Epidermal melanocyte (primary cell): ENCODE data around the gene SEMA5B.

ENCODE experiments used
- DNase-seq: peaks from one replicate; pipeline ENCODE4 v3.0.0; 2011; ENCODE audit warnings: low spot score; ENCODE audit not compliant: insufficient read length

The SEMA5B gene

DNA sequence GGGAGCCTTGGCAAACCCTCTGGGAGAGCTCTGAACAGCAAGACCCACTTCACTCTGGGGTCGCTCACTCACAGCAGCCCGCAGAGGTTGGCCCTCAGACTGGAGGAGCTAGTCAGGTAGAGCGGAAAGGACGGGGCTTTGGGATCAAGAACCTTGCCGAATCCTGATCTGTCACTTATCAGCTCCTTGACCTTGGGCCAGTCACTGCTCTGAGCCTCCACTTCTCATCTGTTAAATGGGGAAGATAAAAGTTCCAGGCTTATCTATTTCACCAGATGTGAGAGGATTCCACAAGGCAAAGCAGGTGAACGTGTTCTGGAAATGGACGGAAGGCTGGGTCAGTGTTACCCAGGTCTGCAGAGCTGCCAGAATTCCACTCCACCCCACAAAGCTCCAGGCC, 29.4 kb downstream of the SEMA5B start:
- no peak for DNase-seq

DNA sequence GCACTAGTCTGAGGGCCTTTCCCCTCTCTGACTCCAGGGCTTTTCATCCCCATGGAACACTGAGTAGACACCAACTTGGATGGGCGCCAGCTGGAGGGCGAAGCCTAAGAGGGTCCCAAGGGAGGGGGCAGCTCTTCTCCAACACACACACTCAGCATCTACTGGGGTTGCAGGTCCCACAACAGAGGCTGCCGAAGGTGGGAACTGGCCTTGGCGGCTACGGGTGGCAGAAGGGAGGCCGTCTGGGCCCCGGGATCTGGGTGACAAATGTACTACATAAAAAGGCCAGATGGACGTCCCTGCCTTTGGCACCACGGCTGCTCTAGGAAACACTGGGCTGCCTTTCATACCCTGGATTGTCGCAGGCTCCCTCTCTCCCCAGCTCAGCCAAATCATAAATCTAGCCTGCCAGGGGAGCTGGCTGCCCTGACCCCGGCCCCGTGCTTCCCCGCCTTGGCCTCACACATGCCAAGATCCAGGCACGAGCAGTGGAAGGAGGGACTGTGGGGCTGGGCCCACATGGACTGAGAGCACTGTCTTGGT, 31.5 kb downstream of the SEMA5B start:
- DNase-seq = no peak

- DNase-seq = no peak
Observed at GRCh38 chr3:122994954-122995353, 32.6 kb downstream of the SEMA5B start.

GRCh38 chr3:122993124-122993978, 34.2 kb downstream of the SEMA5B start:
- DNase-seq = no peak

GRCh38 chr3:122992676-122993075, 34.9 kb downstream of the SEMA5B start:
- DNase-seq = no peak

DNA sequence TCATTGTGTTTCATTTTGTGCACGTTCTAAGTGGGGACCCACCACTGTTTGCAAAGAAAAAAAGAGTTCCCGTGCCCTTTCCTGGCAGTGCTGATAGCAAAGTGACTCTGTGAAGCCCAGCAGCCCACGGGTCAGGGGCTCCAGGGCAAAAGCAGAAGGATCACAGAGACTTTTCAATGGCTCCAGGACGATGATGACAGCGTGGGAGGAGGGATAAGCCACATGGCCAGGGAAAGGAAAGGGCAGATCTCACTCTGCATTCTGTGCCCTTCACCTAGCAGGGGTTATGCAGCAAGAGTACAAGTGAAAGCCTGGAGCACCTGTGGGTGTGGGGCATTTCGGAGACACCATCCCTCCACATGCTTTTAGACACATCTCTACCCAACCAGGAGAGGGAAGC, 35.4 kb downstream of the SEMA5B start:
- no peak for DNase-seq

GRCh38 chr3:122991236-122991985, 36.2 kb downstream of the SEMA5B start:
- no peak for DNase-seq

GRCh38 chr3:122989856-122990575, 37.5 kb downstream of the SEMA5B start:
- DNase-seq = no peak

- DNase-seq = no peak
Observed at GRCh38 chr3:122988508-122988907, 39.1 kb downstream of the SEMA5B start.

- DNase-seq = no peak
Observed at GRCh38 chr3:122987736-122988319, 39.7 kb downstream of the SEMA5B start.

GRCh38 chr3:122987231-122987630, 40.3 kb downstream of the SEMA5B start:
- no peak for DNase-seq

DNA sequence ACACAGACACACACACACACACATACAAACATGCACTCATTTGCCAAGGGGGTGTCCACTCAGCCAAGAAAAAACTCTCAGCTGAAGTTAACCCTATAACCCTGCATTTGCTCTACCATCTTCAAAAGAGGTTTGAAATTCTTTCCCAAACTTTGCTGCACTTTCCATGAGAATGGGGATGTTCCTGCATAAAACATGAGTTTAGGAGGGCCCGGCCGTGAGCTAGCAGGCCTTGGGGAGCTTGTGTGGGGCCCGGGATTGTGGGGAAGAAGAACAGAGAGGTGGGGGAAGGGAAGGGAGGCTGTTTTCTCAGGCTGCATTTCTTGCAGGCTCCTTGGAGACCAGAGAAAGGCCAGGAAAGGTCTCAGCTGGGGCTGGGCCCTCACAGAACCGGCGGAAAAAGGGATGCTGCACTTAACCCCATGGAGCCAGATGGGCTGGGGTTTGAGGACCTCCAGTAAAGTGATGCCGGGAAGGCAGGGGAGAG, 40.8 kb downstream of the SEMA5B start:
- no peak for DNase-seq

DNA sequence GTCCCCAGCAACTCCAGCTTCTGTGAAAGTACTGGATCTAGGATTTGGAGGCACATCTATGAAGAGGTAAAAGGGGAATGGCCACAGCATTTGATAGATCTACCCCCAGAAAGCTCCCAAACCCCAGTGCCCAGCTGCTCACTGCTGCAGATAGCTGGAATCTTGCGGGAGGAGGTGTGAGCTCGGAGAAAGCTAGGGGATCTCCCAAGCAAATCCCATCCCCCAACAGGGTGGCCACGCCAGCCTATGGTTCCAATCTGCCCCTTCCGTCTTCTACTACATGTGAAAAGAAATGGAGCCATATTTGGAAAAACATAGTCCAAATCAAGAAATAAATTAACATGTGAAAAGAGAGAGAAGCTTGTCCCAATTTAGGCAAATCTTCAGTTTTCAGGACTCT, 42.0 kb downstream of the SEMA5B start:
- DNase-seq = no peak

GRCh38 chr3:122984650-122985049, 42.9 kb downstream of the SEMA5B start:
- DNase-seq = no peak

DNA sequence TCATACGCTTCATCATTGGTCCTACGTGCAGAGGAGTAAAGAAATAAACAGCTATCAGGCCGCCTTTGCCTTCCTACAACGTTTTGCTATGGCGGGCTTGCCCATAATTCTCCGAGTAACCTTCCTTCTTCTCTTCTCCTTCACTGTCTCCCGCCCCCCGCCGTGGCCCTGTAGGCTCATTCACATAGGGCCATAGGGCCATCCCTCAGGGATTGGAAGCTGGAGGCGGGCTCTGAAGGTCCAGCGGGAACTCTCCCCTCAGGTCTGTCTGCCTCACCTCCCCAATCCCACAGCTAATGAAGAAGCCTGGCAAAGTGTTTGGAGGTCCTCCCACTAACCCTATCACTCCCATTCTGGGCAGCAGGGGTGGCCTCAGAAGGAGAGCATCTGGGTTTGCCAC, 43.6 kb downstream of the SEMA5B start:
- no peak for DNase-seq

GRCh38 chr3:122982216-122983185, 45.1 kb downstream of the SEMA5B start:
- DNase-seq = no peak

- no peak for DNase-seq
Observed at GRCh38 chr3:122979211-122979610, 48.4 kb downstream of the SEMA5B start.

GRCh38 chr3:122978569-122978968, 49.0 kb downstream of the SEMA5B start:
- DNase-seq = no peak

- DNase-seq = no peak
Observed at GRCh38 chr3:122977746-122978466, 49.7 kb downstream of the SEMA5B start.
